ENCODE results near the gene MRPS24.

Gene MRPS24

DNA sequence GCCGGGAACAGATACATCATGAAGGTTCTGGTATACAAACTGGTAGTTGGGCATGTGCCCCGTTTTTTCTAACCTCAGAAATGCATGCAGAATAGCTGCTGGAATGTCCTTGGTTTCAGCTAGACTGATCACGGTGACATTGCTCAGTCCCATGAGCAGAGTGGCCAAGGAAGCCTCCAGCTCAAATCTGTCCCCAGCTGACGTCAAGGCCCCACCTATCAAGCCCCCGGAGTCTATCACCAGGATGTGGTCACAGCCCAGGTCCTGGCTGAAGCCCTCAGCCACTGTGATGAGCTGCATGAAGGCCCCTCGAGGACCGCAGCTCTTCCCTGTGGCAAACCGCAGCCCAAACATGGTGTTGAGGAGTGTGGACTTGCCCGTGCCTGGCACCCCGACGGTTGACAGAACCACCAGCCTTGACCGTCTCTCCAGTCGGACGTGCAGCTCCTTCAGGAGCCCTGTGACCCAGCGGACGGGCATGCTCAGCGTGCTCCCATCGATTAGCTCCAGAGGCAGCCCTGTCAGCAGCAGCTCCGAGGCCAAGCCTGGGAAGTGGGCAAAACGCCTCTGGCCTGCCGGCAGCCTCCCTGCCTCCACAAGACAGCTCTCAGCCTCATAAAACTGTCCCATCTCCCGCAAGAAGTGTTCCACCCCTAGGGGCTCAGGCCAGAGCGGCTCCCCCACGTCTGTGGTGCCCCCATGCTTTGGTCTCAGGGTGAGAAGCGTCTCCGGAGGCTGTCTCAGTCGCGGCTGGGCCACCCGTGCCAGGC lies 7.8 kb upstream of the MRPS24 start:
- no peak for DNase-seq

- DNase-seq = no peak
Measured at GRCh38 chr7:43876241-43876640, 6.9 kb upstream of the MRPS24 start.

DNA sequence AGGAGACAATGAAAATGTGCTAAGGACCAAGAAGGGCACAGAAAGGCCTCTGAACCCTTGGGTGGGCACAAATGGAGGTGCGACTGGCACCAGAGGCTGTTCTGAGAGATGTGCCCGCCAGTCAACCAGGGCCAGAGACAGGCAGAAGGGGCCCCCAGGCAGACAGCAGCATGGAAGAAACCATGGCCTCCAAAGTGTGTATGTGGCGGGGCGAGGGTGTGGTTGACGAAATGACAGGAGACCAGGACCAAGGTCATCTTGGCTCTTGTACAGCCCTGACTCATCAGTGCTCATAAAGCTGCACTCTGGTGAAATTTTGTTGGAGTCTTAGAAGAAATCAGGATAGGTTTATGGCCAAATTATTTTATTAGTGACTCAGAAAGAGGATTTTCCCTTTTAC lies 4.0 kb upstream of the MRPS24 start:
- no peak for DNase-seq

GRCh38 chr7:43872406-43873110 lies 3.2 kb upstream of the MRPS24 start:
- DNase-seq = no peak

DNA sequence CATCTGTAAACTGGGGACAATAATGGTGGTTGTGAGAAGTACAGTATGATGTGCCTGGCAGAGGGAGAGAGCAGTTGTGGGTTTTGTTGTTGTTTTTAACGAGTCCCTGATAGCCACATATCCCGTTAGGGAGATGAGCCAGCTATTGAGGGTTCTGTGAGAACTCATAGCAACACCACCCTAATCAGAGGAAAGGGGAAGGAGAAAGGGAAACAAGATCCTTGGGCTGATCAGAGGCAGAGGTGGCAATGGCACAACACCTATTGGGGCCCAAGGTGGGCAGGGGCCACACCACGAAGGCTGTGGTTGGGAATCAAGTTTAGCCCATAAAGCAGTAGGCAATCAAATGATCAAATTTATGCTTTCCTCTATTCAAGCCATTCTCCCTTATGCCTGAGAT lies 1.7 kb upstream of the MRPS24 start:
- no peak for DNase-seq

DNA sequence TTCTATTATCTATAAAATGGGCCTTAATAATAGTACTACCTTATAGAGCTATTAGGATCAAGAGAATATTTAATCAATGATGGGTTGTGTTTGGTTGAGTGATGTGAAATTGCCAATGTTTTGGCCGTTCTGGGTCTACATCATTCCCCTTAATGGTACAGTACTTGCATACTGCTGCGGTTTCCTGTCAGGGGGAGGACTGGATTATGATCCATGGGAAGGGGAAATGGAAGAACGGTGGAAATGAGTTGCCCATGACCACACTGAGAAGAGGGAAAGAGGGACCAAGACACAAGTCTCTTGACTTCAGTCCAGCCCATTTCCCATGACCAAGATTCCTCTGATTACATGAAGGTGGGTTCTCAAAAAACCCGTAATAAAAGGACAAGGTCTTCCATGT lies 999 bp upstream of the MRPS24 start:
- DNase-seq = no peak

DNA sequence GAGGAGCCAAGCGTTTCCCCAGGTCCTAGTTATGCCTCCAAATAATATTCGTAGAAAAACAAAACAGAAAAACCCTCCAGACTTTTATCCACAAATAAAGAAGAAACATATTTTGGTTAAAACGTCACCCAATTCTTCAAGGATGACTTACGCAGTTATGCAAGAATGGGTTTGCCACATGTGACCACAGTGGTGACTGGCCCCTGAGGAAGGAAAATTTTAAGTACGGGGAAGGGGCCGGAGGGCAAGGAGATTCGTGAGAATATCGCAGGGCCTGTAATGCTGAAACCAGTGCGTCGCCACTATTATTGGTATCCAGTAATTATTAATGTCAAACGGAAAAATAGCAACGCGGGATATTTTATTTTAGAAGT lies 537 bp upstream of the MRPS24 start:
- no peak for DNase-seq

GRCh38 chr7:43868681-43869005 lies 674 bp downstream of the MRPS24 start:
- DNase-seq = no peak

- DNase-seq = no peak
Measured at GRCh38 chr7:43868181-43868580, 1.1 kb downstream of the MRPS24 start.

DNA sequence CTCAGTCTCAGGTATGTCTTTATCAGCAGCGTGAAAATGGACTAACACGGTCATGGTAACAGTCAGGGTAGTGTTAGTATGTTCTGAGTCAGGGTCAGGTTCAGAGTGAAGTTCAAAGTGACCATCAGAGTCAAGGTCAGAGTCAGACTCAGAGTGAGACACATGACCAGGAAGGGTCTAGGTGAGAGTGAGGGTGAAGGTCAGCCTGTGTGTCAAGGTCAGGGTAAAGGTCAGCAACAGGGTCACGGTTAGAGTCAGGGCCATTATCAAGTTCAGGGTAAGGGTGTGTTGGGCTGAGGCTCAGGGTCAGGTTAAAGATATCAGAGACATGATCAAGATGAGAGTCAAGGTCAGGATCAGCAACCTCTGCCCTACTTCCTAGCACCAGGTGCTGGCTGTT lies 4.0 kb downstream of the MRPS24 start:
- DNase-seq = no peak

DNA sequence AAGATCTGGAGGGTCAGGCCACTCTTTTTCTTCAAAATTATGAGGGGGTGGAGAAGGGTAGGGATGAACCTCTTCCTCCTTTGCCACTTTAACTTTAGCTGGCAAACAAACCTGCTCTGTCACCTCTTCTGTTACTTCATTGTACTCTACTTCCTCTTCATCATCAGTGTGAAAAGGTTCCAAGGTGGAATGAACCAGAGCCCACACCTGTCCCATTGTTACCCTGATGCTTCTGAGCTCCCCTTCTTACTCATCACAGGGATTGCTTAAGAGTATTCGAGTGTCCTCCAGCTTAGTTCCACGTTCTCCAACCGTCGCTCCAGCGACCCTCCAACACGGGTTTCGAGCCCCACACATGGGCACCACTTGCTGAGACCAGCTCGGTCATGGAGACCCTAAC lies 5.2 kb downstream of the MRPS24 start:
- DNase-seq = no peak

DNA sequence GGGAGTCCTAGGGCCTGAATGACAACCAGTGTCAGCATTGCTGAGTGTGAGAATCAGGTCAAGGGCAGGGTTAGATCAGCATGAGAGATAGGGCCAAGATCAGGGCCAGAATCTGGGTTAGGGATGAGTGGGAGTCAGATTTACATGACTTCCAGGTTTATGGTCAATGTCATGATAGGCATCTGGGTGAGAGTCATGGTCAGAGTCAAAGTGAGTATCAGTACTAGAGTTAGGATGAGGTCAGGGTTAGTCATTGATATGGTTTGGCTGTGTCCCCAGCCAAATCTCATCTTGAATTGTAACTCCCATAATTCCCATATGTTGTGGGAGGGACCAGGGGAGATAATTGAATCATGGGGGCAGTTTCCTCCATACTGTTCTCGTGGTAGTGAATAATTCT lies 12.3 kb downstream of the MRPS24 start:
- DNase-seq = no peak

DNA sequence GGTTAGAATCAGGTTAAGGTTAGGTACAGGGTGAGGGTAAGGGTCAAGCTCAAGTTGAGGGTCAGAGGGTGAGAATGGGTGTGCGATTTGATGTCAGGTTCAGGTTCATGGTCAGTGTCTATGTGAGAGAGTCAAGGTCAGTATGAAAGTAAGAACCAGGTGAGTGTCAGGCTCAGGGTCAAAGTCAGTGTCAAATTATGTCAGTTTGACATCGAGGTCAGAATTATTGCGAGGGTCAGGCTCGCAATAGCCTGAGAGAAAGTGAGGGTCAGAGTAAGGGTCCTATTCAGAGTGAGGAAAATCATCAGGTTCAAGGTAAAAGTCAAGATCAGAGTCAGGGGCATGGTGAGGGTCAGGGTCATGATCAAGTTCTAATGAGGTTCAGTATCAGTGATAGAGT lies 13.0 kb downstream of the MRPS24 start:
- no peak for DNase-seq

GRCh38 chr7:43855176-43855575 lies 14.1 kb downstream of the MRPS24 start:
- no peak for DNase-seq

- DNase-seq = no peak
Measured at GRCh38 chr7:43851805-43852204, 17.5 kb downstream of the MRPS24 start.

- DNase-seq = no peak
Measured at GRCh38 chr7:43850348-43851116, 18.8 kb downstream of the MRPS24 start.

GRCh38 chr7:43849047-43849446 lies 20.3 kb downstream of the MRPS24 start:
- DNase-seq = no peak

DNA sequence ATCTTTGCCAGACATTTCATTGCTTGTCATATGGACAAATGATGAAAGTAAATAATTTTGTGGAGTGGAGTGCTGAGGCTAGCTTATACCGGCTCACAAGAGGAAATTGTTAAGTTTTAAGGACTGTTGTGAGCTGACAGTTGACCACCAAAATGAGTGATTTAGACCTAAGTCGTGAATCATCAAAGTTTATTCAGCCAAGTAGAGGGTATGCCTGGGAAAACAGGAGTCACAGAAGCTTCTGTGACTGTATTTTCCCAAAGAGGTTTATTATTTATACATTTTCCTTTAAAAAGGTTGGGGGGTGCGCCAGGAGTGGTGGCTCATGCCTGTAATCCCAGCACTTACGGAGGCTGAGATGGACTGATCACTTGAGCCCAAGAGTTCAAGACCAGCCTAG lies 21.8 kb downstream of the MRPS24 start:
- DNase-seq = no peak

DNA sequence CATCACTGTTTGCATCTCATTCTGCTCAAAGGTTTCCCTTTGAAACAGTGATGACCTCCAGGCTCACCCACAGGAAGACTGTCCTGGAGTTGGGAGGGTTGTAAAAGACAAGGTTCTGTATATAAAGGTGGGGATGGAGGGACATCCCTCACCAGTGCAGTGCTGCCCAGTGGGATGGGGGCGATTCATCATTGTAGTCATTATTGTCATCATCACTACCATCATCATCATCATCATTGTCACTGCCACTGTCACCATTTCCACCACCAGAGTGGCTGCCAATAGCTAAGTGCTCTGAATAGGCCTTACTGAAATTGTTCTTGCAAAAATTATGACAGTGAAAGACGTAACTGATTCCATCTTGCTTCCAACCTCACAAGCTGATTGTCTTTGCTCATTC lies 24.7 kb downstream of the MRPS24 start:
- no peak for DNase-seq

GRCh38 chr7:43844257-43844656 lies 25.1 kb downstream of the MRPS24 start:
- DNase-seq = no peak

DNA sequence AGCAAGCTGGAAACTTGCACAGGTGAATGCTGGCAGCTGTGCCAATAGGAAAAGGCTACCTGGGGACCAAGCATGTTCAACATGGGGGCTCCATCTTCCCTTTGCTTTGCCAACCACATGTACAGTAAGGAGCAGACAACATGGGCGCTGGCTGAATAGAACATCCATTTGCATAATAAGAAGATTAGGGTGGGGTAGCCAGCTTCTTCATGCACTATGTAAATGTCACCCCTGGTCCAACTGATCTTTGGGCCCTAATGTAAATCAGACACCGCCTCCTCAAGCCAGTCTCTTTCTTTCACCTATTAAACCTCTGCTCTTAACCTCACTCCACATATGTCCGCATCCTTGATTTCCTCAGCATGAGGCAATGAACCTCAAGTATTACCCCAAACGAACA lies 26.0 kb downstream of the MRPS24 start:
- DNase-seq = no peak

- DNase-seq = no peak
Measured at GRCh38 chr7:43838201-43838658, 31.1 kb downstream of the MRPS24 start.

GRCh38 chr7:43834463-43835251 lies 34.7 kb downstream of the MRPS24 start:
- peak; percentile 62 for DNase-seq
